Skeletal muscle satellite cell (primary cell): ENCODE data around the gene MID1.

Experiments
- H3K27me3 ChIP-seq: 2 replicates; pipeline ENCODE4 v1.7.0; 2013; ENCODE audit warnings: low read length; ENCODE audit not compliant: control insufficient read depth, insufficient read depth
- H3K36me3 ChIP-seq: 2 replicates; pipeline ENCODE4 v1.7.0; 2013; ENCODE audit warnings: mild to moderate bottlenecking, control low read depth, low read length; ENCODE audit not compliant: insufficient read depth
- H3K4me1 ChIP-seq: 2 replicates; pipeline ENCODE4 v1.7.0; 2013; ENCODE audit warnings: low read length; ENCODE audit not compliant: control insufficient read depth, insufficient read depth
- H3K4me2 ChIP-seq: 2 replicates; pipeline ENCODE4 v1.7.0; 2013; ENCODE audit warnings: mild to moderate bottlenecking, low read length
- H3K4me3 ChIP-seq: 2 replicates; pipeline ENCODE4 v1.7.0; 2013; ENCODE audit warnings: low read length
- H3K9ac ChIP-seq: 2 replicates; pipeline ENCODE4 v1.7.0; 2013; ENCODE audit warnings: mild to moderate bottlenecking, low read depth, low read length, moderate library complexity
- H3K9me3 ChIP-seq: replicated peaks from 2 replicates; pipeline ENCODE4 v1.7.0; 2013; ENCODE audit warnings: mild to moderate bottlenecking, control low read depth, low read length

The MID1 gene

DNA sequence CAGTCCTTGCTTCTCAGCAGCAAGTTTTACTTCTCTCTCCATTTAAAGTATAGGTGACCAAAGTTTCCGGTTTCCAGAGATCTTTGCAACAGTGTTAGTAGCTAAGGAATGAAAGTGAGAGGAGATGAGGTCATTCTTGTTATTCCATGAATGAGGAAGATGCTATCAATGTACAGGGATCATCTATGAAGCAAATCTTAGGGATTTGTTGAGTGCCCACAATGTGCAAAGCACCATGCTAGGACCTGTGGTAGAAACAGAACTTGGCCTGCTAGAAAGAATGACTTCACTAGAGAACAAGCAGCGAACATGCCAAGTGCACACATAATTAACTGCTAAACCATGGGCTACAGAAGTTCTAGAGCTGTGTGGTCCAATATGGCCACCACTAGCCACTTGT lies 112.5 kb downstream of the MID1 start:
- Histone ChIP-seq H3K4me3 (no peak overlapping the region), H3K27me3 (no peaks in the 10 kb centered on the region), H3K9ac (no peak overlapping the region), H3K9me3 (no peaks in the 10 kb centered on the region), H3K4me2 (no peak overlapping the region), H3K4me1 (peaks cover 5% of the 10 kb centered on the region), H3K36me3 (no peaks in the 10 kb centered on the region)

DNA sequence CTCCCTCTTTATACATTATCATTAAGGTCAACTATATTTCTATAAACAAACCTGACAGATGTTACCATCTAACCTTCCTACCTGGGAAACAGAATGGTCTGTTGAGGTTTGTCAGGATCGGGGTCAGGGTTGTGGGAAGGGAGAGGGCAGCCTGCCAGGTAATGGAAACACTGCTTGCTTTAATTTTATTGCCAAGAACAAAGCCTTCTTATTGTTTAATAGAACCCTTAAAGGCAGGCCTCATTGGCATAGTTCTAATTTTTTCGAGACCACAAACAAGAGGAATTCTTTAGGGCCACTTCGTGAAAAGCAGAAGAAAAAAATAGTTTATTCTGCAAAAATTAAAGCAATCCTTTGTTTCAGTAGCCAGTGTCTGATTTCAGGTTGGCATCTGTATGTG lies 113.2 kb downstream of the MID1 start:
- Histone ChIP-seq H3K36me3 (no peaks in the 10 kb centered on the region), H3K4me2 (no peak overlapping the region), H3K4me1 (no peaks in the 10 kb centered on the region), H3K9me3 (no peaks in the 10 kb centered on the region), H3K4me3 (no peak overlapping the region), H3K9ac (no peak overlapping the region), H3K27me3 (no peaks in the 10 kb centered on the region)

DNA sequence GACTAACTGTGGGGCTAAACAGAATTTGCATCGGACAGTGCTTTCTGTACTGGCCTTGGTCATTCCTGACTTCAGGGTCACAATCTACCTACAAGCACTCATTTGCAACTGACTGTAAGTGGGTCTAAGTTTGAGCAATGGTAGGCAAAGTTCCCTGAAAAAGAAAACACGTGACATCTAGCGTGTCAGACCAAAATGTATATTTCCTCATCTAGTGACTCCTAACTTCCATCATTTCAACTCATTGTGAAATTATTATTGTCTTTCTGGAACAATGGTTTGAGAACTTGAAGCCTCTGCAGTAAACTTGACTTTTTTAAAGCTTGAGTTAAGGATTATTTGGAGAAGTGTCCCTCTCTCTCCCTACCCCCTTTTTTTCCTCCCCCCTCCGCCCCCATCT lies 113.6 kb downstream of the MID1 start:
- Histone ChIP-seq H3K9ac (no peak overlapping the region), H3K27me3 (no peaks in the 10 kb centered on the region), H3K36me3 (no peaks in the 10 kb centered on the region), H3K4me2 (no peak overlapping the region), H3K9me3 (no peaks in the 10 kb centered on the region), H3K4me3 (no peak overlapping the region), H3K4me1 (no peaks in the 10 kb centered on the region)

DNA sequence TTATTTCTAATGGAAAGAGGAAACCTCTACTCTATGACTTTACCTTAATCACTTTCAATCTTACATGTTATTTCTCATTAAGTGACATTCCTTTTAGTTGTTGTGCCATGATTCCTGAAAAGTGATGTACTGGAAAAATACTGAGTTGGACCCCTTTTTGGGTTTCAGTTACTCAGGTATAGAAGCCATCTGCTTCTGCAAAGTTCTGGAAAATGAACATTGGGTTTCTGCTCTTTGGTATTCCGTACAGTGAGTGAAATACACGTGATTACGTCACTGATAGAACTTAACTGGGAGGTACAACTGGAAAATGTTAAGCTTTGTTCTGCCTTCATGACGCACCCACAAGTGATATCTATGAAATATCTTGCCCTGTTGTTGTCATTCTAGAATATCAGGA lies 114.7 kb downstream of the MID1 start:
- no peak overlapping the region for H3K4me3 ChIP-seq
- H3K4me1 ChIP-seq, result no peaks in the 10 kb centered on the region
- no peaks in the 10 kb centered on the region for H3K36me3 ChIP-seq
- H3K9me3 ChIP-seq, result no peaks in the 10 kb centered on the region
- H3K4me2 ChIP-seq, result no peak overlapping the region
- H3K9ac ChIP-seq, result no peak overlapping the region
- no peaks in the 10 kb centered on the region for H3K27me3 ChIP-seq

DNA sequence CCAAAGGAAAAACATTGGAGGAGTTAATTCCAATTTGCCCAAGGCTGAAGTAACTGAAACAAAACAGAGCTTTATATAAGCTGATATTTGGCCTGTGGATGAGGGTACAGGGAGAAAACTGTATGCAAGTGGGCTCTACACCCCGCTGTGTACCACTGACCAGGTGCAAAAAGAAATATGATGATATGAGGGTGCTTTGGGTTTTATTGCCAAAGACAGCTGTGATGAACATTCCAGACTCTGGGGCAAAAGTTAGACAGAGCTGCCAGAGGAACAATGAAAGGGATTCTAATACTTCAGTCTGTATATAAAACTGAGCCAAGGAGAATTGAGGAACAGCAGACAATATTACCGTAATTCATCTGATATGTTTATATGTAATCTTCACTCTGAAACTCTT lies 117.4 kb downstream of the MID1 start:
- H3K4me1 ChIP-seq, result no peaks in the 10 kb centered on the region
- no peaks in the 10 kb centered on the region for H3K36me3 ChIP-seq
- no peak overlapping the region for H3K4me3 ChIP-seq
- H3K4me2 ChIP-seq, result no peak overlapping the region
- H3K27me3 ChIP-seq, result no peaks in the 10 kb centered on the region
- no peak overlapping the region for H3K9ac ChIP-seq
- H3K9me3 ChIP-seq, result no peaks in the 10 kb centered on the region

DNA sequence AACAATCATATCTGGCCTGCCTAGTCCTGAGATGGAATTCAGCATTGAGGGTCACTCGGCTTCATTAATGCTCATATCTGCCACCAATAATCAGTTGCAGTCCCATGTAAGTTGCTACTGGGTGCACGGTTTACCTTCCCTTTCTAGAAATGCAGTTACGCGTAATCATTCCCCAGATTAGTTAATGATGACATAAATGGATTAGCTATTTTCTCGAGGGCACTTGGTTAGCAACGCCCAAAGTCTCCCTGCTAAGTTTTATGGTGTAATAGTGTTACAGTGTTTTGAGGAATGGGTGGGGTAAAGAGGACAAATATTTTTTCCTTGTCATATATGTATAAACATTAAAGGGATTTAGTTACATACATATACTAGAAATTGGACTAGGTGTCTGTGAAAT lies 118.8 kb downstream of the MID1 start:
- H3K9ac ChIP-seq, result no peak overlapping the region
- no peak overlapping the region for H3K4me2 ChIP-seq
- H3K4me1 ChIP-seq, result peaks cover 3% of the 10 kb centered on the region
- H3K27me3 ChIP-seq, result no peaks in the 10 kb centered on the region
- H3K36me3 ChIP-seq, result no peaks in the 10 kb centered on the region
- no peaks in the 10 kb centered on the region for H3K9me3 ChIP-seq
- no peak overlapping the region for H3K4me3 ChIP-seq

DNA sequence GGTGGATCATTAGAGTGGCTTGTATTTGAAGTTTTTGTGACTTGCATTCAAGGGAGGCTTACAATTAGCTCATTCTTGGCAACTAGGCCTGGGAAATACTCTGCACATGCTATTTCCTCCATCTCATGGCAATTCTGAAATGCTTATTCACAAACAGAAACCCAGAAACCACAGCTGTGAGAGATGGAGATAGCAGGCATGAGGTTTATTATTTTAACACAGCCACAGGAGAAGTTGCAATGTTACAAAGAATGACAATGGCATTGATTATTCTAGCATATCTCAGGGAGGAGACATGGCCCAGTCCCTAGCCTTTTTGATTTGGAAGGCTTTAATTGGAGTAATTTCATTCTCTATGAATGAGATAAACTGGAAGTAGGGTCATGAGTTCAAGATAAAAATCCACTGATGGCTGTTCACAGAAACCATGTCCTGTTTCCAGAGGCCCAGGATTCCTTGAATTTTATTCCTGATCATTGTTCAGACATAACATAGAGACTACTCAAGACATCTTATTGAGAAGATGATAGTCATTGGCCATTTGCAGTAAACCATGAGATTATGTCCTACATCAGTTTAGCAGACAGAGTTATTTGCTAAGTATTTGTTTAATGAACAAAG lies 123.9 kb downstream of the MID1 start:
- Histone ChIP-seq H3K4me2 (no peak overlapping the region), H3K4me3 (no peak overlapping the region), H3K36me3 (no peaks in the 10 kb centered on the region), H3K27me3 (no peaks in the 10 kb centered on the region), H3K4me1 (peaks cover 6% of the 10 kb centered on the region), H3K9me3 (no peaks in the 10 kb centered on the region), H3K9ac (no peak overlapping the region)

DNA sequence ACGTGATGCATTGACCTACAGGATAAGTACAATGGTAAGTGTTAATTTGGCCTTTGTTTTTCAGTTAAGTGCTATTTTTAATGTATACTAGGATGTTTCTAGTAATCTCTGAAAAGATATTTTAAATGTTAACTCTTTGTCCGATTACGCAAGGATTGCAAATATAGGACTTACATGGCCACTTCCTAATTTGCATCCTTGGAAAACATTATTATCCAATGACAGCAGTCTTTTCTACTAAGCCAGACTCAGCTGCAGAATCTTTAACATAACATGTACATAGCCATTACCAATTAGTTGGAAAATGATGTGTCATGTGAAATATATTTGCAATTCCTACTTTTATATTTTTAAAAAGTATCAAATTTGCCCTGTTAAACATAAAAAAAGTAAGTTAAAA lies 124.7 kb downstream of the MID1 start:
- Histone ChIP-seq H3K4me1 (peaks cover 6% of the 10 kb centered on the region), H3K9me3 (no peaks in the 10 kb centered on the region), H3K4me3 (no peak overlapping the region), H3K36me3 (no peaks in the 10 kb centered on the region), H3K9ac (no peak overlapping the region), H3K27me3 (no peaks in the 10 kb centered on the region), H3K4me2 (no peak overlapping the region)

DNA sequence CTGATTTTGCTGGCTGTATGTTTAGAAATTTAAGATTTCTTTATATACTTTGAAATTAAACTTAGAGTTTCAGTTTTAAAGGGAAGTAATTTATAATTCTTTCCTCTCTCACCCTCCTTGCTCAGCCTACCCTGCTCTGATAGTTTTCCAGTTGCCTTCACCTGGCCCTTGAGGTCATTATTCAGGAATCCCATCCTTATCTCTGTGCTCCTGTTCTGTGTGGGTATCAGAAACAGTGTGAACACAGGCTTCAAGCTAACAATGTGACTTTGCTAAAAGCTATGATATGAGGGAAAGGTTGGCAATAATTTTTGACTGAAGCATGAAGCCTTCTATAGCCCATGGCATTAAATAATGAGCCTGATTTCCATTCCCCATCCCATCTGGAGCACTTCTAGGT lies 128.1 kb downstream of the MID1 start:
- Histone ChIP-seq H3K27me3 (no peaks in the 10 kb centered on the region), H3K4me2 (no peak overlapping the region), H3K9me3 (no peaks in the 10 kb centered on the region), H3K36me3 (no peaks in the 10 kb centered on the region), H3K4me3 (no peak overlapping the region), H3K4me1 (peaks cover 6% of the 10 kb centered on the region), H3K9ac (no peak overlapping the region)

DNA sequence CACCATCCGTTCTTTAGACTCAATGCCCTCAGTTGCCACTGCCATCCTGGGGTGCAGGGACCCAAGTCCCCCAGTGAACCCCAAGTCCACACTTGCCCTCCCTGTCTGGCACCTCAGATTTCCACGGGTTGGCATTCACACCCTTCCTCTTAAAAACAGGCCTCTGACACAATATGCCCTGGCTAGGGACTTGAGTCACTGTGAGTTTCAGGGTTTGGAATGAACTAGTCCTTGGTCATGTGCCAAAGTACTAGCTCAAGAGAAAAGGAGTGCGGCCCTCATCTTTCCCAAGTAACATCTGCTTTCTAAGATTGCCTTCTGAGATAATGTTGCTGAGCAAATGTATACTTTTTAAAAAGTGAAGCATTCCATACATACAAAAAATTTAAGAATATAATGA lies 134.0 kb downstream of the MID1 start:
- no peak overlapping the region for H3K4me3 ChIP-seq
- H3K4me2 ChIP-seq, result no peak overlapping the region
- peaks cover 19% of the 10 kb centered on the region for H3K4me1 ChIP-seq
- H3K9ac ChIP-seq, result no peak overlapping the region
- H3K27me3 ChIP-seq, result no peaks in the 10 kb centered on the region
- H3K9me3 ChIP-seq, result no peaks in the 10 kb centered on the region
- H3K36me3 ChIP-seq, result peaks cover 3% of the 10 kb centered on the region

DNA sequence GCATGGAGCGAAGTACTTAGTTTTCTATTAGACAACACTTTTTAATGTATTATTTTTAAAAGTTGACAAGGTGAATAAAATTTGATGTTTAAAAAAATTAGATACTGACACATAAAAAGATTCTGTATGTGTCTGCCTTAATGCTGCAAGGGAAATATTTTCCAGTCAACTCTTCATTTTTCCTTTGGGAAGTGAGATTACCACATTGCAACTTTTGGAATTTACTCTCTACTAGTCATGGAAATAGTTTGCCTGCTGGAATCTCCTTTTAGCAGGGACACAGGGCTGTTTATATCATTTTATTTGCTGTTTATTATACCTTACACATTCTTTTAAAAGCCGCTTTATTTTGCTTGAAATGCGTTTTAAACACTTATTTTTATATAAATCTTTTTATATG lies 135.1 kb downstream of the MID1 start:
- Histone ChIP-seq H3K4me1 (peaks cover 19% of the 10 kb centered on the region), H3K9ac (no peak overlapping the region), H3K36me3 (peaks cover 10% of the 10 kb centered on the region), H3K4me3 (no peak overlapping the region), H3K9me3 (no peaks in the 10 kb centered on the region), H3K4me2 (no peak overlapping the region), H3K27me3 (no peaks in the 10 kb centered on the region)

DNA sequence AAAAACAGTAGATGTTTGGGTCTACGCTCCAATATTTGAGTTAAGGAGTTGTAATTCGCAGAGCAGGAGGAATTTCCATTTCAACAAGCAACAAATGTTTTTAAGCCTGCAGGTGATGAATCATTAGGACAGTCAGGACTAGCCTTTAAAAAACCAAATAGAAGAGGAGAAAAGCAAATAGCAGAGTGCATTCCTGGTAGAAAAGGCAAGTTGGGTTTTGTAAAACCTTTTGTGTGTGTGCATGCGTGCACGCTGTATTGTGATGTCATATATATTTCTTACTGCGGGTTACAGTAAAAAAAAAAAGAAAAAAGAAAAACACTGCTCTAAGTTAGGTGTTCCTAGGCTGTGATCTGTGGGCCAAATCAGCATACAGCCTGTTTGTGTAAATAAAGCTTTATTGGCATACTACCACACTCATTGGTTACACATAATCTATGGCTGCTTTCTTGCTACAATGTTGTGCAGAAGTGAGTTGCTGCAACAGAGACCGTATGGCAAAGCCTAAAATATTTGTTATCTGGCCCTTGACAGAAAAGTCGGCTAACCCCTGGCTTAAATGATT lies 135.6 kb downstream of the MID1 start:
- Histone ChIP-seq H3K4me2 (no peak overlapping the region), H3K4me1 (peaks cover 19% of the 10 kb centered on the region), H3K4me3 (no peak overlapping the region), H3K36me3 (peaks cover 10% of the 10 kb centered on the region), H3K27me3 (no peaks in the 10 kb centered on the region), H3K9me3 (no peaks in the 10 kb centered on the region), H3K9ac (no peak overlapping the region)
